GM23338 (cell line): ENCODE data around the gene TGFBRAP1. TPM values are rescaled to one million over a fixed set of nuclear protein-coding genes. Genes with fewer than 3 reads are reported as not detected.

Experiments used
- ATAC-seq: fragments of 200-7000 bp; cut with Tn5 transposase; 3 replicates; pipeline ENCODE4 v1.9.1; 2020
- DNase-seq: peaks from one replicate; pipeline ENCODE4 v3.0.0-alpha.2; 2015; ENCODE audit warnings: low spot score
- H2AFZ ChIP-seq: fragments of 200-600 bp; sonication (generic); 2 replicates; pipeline ENCODE4 v1.8.0; 2016; ENCODE audit warnings: antibody characterized with exemption, mild to moderate bottlenecking, moderate library complexity
- H3F3A ChIP-seq: fragments of 200-600 bp; sonication (generic); replicated peaks from 2 replicates; pipeline ENCODE4 v1.8.0; 2017; ENCODE audit warnings: antibody characterized with exemption, mixed run types, low read depth
- H3K27ac ChIP-seq: fragments of 200-600 bp; sonication (generic); 2 replicates; pipeline ENCODE4 v1.6.1; 2016; ENCODE audit warnings: low read depth
- H3K27me3 ChIP-seq: fragments of 200-600 bp; sonication (generic); 2 replicates; pipeline ENCODE4 v1.8.0; 2016; ENCODE audit warnings: mild to moderate bottlenecking, mixed run types, moderate library complexity; ENCODE audit not compliant: insufficient read depth
- H3K36me3 ChIP-seq: fragments of 200-600 bp; sonication (generic); 2 replicates; pipeline ENCODE4 v1.8.0; 2016; ENCODE audit warnings: mild to moderate bottlenecking; ENCODE audit not compliant: insufficient read depth
- H3K4me1 ChIP-seq: fragments of 200-600 bp; sonication (generic); 2 replicates; pipeline ENCODE4 v1.8.0; 2016; ENCODE audit warnings: mild to moderate bottlenecking, moderate library complexity; ENCODE audit not compliant: insufficient read depth
- H3K4me2 ChIP-seq: fragments of 200-600 bp; sonication (generic); 2 replicates; pipeline ENCODE4 v1.7.1; 2017; ENCODE audit warnings: mixed run types
- H3K4me3 ChIP-seq: fragments of 200-600 bp; sonication (generic); 2 replicates; pipeline ENCODE4 v1.6.1; 2016; ENCODE audit warnings: mixed run types
- H3K79me2 ChIP-seq: fragments of 200-600 bp; sonication (generic); replicated peaks from 2 replicates; pipeline ENCODE4 v1.8.0; 2017; ENCODE audit warnings: mild to moderate bottlenecking; ENCODE audit not compliant: insufficient read depth
- H3K9me2 ChIP-seq: fragments of 200-600 bp; sonication (generic); 2 replicates; pipeline ENCODE4 v1.8.0; 2017; ENCODE audit not compliant: insufficient read depth
- H4K20me1 ChIP-seq: fragments of 200-600 bp; sonication (generic); replicated peaks from 2 replicates; pipeline ENCODE4 v1.8.0; 2017; ENCODE audit warnings: mild to moderate bottlenecking; ENCODE audit not compliant: insufficient read depth
- H3K27ac Mint-ChIP-seq: 2 replicates; pipeline ENCODE4 v1.8.0; 2020; ENCODE audit warnings: inconsistent platforms, mild to moderate bottlenecking, moderate library complexity, mixed read lengths
- H3K27me3 Mint-ChIP-seq: 3 replicates; pipeline ENCODE4 v1.8.0; 2022; ENCODE audit warnings: low read depth, mild to moderate bottlenecking, moderate library complexity, mixed read lengths, inconsistent platforms; ENCODE audit not compliant: insufficient read depth, poor library complexity
- H3K36me3 Mint-ChIP-seq: 3 replicates; pipeline ENCODE4 v1.8.0; 2021; ENCODE audit warnings: low read depth, mild to moderate bottlenecking, inconsistent platforms, moderate library complexity, mixed read lengths
- H3K4me1 Mint-ChIP-seq: 3 replicates; pipeline ENCODE4 v1.8.0; 2020; ENCODE audit warnings: mild to moderate bottlenecking, inconsistent platforms, mixed read lengths
- H3K4me3 Mint-ChIP-seq: 3 replicates; pipeline ENCODE4 v1.8.0; 2021; ENCODE audit warnings: moderate library complexity, mild to moderate bottlenecking, inconsistent platforms, mixed read lengths
- H3K9me3 Mint-ChIP-seq: 3 replicates; pipeline ENCODE4 v1.8.0; 2020; ENCODE audit warnings: moderate library complexity, mild to moderate bottlenecking, inconsistent platforms, mixed read lengths
- CREB1 ChIP-seq: fragments of 250-450 bp; sonication (Bioruptor Pico); IDR thresholded peaks from 2 replicates; pipeline ENCODE4 v1.5.0; 2020; ENCODE audit warnings: low read depth, mild to moderate bottlenecking, moderate library complexity
- EZH2 ChIP-seq: fragments of 200-600 bp; sonication (generic); IDR thresholded peaks from one replicate; pipeline ENCODE4 v1.8.0; 2017; ENCODE audit warnings: antibody characterized with exemption, mild to moderate bottlenecking, low read depth; ENCODE audit not compliant: unreplicated experiment
- EZH2phosphoT487 ChIP-seq: fragments of 200-600 bp; sonication (generic); IDR thresholded peaks from one replicate; pipeline ENCODE4 v1.8.1; 2018; ENCODE audit warnings: antibody characterized with exemption; ENCODE audit not compliant: unreplicated experiment
- NANOG ChIP-seq: IDR thresholded peaks from 2 replicates; pipeline ENCODE4 v1.6.1; 2016; ENCODE audit warnings: antibody characterized with exemption, borderline replicate concordance
- POLR2AphosphoS5 ChIP-seq: IDR thresholded peaks from 2 replicates; pipeline ENCODE4 v1.6.1; 2016; ENCODE audit warnings: antibody characterized with exemption, low read depth
- STAT1 ChIP-seq: IDR thresholded peaks from one replicate; pipeline ENCODE4 v1.6.1; 2016; ENCODE audit warnings: antibody characterized with exemption; ENCODE audit not compliant: unreplicated experiment
- ZNF114 ChIP-seq: fragments of 250-450 bp; sonication (Bioruptor Pico); IDR thresholded peaks from 2 replicates; pipeline ENCODE4 v1.5.0; 2020; ENCODE audit warnings: mild to moderate bottlenecking, moderate library complexity
- ZNF331 ChIP-seq: fragments of 250-450 bp; sonication (Bioruptor Pico); IDR thresholded peaks from 2 replicates; pipeline ENCODE4 v1.5.0; 2020; ENCODE audit warnings: low read depth, mild to moderate bottlenecking, moderate library complexity
- ZNF462 ChIP-seq: fragments of 250-450 bp; sonication (Bioruptor Pico); IDR thresholded peaks from 2 replicates; pipeline ENCODE4 v1.5.0; 2020; ENCODE audit warnings: mild to moderate bottlenecking, moderate library complexity
- polyA plus RNA-seq: library from polyadenylated mRNA; unstranded; fragments of >200 nt; fragmentation: Nextera tagmentation; extraction: Ambion mirVana; gene quantifications from 2 replicates; pipeline ENCODE4 v1.2.1, GENCODE V29; 2016
- total RNA-seq: library from RNA; depleted of rRNA; stranded (reverse); fragments of >200 nt; shearing (Covaris generic); gene quantifications from 2 replicates; pipeline ENCODE4 v1.2.3, GENCODE V29; 2014
- TF ChIP-seq, protein P1 (sequence below): IDR thresholded peaks from one replicate; pipeline ENCODE4 v1.6.1; 2018; ENCODE audit warnings: antibody characterized with exemption; ENCODE audit not compliant: unreplicated experiment
- TF ChIP-seq, protein P2 (sequence below): IDR thresholded peaks from 2 replicates; pipeline ENCODE4 v1.6.1; 2016; ENCODE audit warnings: antibody characterized with exemption
- TF ChIP-seq, protein P3 (sequence below), 2 experiments: fragments of 200-600 bp in 1 of 2; sonication (generic) in 1 of 2; conservative IDR thresholded peaks; 2 replicates each; pipeline versions ENCODE4 v1.5.1 to v1.6.1; 2016 to 2017; ENCODE audit warnings: antibody characterized with exemption in 2 of 2, low read depth in 2 of 2, mild to moderate bottlenecking in 2 of 2, moderate library complexity in 1 of 2

The TGFBRAP1 gene
- total and polyA plus RNA-seq, 2 experiments from 2014 or later = 6.3 to 23.5 TPM

DNA sequence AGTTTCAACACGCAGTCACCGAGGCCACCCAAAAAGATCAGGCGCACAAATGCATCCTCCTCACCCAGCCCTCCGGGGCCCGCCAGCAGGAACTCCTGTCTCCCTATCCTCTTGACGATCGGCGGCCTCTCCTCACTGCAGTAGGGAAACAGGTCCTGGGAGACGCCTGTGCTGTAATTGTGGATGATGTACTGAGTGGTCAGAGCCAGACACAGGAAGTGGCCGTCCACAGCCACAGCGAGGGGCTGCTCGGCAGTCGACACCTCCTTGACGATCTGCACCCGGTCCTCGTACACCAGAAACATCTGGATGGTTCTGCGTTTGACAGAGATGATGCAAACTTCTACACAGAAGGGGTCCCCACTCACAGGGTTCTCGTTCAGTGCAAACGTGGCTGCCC is 22.0 kb downstream of the TGFBRAP1 start (continued):
- TF ChIP-seq, protein P1, sequence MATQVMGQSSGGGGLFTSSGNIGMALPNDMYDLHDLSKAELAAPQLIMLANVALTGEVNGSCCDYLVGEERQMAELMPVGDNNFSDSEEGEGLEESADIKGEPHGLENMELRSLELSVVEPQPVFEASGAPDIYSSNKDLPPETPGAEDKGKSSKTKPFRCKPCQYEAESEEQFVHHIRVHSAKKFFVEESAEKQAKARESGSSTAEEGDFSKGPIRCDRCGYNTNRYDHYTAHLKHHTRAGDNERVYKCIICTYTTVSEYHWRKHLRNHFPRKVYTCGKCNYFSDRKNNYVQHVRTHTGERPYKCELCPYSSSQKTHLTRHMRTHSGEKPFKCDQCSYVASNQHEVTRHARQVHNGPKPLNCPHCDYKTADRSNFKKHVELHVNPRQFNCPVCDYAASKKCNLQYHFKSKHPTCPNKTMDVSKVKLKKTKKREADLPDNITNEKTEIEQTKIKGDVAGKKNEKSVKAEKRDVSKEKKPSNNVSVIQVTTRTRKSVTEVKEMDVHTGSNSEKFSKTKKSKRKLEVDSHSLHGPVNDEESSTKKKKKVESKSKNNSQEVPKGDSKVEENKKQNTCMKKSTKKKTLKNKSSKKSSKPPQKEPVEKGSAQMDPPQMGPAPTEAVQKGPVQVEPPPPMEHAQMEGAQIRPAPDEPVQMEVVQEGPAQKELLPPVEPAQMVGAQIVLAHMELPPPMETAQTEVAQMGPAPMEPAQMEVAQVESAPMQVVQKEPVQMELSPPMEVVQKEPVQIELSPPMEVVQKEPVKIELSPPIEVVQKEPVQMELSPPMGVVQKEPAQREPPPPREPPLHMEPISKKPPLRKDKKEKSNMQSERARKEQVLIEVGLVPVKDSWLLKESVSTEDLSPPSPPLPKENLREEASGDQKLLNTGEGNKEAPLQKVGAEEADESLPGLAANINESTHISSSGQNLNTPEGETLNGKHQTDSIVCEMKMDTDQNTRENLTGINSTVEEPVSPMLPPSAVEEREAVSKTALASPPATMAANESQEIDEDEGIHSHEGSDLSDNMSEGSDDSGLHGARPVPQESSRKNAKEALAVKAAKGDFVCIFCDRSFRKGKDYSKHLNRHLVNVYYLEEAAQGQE = no peak
- TF ChIP-seq POLR2AphosphoS5 (no peak), CREB1 (CRISPR knock-in tag) (no peak), NANOG (no peak), EZH2phosphoT487 (no peak), STAT1 (no peak), EZH2 (no peak)
- TF ChIP-seq, protein P2, sequence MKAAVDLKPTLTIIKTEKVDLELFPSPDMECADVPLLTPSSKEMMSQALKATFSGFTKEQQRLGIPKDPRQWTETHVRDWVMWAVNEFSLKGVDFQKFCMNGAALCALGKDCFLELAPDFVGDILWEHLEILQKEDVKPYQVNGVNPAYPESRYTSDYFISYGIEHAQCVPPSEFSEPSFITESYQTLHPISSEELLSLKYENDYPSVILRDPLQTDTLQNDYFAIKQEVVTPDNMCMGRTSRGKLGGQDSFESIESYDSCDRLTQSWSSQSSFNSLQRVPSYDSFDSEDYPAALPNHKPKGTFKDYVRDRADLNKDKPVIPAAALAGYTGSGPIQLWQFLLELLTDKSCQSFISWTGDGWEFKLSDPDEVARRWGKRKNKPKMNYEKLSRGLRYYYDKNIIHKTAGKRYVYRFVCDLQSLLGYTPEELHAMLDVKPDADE = no peak

GRCh38 chr2:105307146-105307545 is 22.4 kb downstream of the TGFBRAP1 start:
- ATAC-seq = no peak
- Histone ChIP-seq H3K9me2 (no peaks in the 10 kb centered on the region), H3K79me2 (peaks cover 27% of the 10 kb centered on the region), H3K4me2 (no peak overlapping the region), H3K4me1 (0 out of 2 replicates have a peak, but pooled peaks cover 3% of the 10 kb centered on the region), H3K27ac (no peak overlapping the region), H3K4me3 (no peak overlapping the region), H3K27me3 (no peaks in the 10 kb centered on the region), H2AFZ (no peak overlapping the region), H4K20me1 (no peaks in the 10 kb centered on the region), H3K36me3 (no peaks in the 10 kb centered on the region; the same call in 1 of the 2 replicates), H3F3A (no peaks in the 10 kb centered on the region)
- Mint-ChIP-seq H3K27ac (no peak overlapping the region), H3K4me1 (peaks cover 12% of the 10 kb centered on the region), H3K36me3 (peaks cover 18% of the 10 kb centered on the region), H3K27me3 (peaks cover 2% of the 10 kb centered on the region), H3K9me3 (no peaks in the 10 kb centered on the region), H3K4me3 (no peak overlapping the region)
- DNase-seq = no peak
- TF ChIP-seq EZH2 (no peak), ZNF114 (CRISPR knock-in tag) (no peak), ZNF462 (CRISPR knock-in tag) (no peak), ZNF331 (CRISPR knock-in tag) (no peak), CREB1 (CRISPR knock-in tag) (no peak), EZH2phosphoT487 (no peak)
- TF ChIP-seq, protein P2 = no peak
- TF ChIP-seq, protein P3, sequence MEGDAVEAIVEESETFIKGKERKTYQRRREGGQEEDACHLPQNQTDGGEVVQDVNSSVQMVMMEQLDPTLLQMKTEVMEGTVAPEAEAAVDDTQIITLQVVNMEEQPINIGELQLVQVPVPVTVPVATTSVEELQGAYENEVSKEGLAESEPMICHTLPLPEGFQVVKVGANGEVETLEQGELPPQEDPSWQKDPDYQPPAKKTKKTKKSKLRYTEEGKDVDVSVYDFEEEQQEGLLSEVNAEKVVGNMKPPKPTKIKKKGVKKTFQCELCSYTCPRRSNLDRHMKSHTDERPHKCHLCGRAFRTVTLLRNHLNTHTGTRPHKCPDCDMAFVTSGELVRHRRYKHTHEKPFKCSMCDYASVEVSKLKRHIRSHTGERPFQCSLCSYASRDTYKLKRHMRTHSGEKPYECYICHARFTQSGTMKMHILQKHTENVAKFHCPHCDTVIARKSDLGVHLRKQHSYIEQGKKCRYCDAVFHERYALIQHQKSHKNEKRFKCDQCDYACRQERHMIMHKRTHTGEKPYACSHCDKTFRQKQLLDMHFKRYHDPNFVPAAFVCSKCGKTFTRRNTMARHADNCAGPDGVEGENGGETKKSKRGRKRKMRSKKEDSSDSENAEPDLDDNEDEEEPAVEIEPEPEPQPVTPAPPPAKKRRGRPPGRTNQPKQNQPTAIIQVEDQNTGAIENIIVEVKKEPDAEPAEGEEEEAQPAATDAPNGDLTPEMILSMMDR (conservative IDR thresholded peaks at IDR 0.05; ENCODE audit: low read depth in 2 of 2) = no peak
